ENCODE data around the gene EIPR1. TPM values are rescaled to one million over a fixed set of nuclear protein-coding genes. Genes with fewer than 3 reads are reported as not detected.

EIPR1 gene
- total RNA-seq, 1 experiment from 2014 or later: 27.8 TPM

DNA sequence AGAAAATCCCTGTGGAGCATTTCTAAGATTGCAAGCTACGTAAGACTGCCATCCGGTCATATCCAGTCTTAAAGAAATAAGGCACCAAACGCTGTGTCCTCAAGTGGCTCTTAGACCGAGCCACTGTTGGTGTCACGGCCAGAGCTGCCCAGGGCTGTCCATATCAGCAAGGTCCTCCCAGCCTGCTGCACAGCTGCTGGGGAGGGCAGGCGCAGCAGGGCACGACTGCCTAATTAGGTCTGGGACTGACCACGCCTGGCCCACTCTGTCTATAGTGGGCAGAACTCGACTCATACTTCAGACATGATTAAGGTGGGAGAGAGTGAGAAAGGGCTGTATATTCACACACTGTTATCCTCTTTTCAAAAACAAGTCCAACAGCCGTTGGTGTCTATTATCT lies 39.3 kb downstream of the EIPR1 start:
- H2BK15ac ChIP-seq (ENCODE audit: low read depth, low read length): no peak overlapping the region
- no CpG with 5 or more reads among the region's 10 CpGs for WGBS (ENCODE audit: extremely low coverage, insufficient read length, low lambda C conversion rate)
- no peak overlapping the region for H3K23ac ChIP-seq (ENCODE audit: insufficient read length, low read depth, low read length)
- H4K8ac ChIP-seq (replicated peaks; ENCODE audit: insufficient read length, low read depth, low read length): no peak overlapping the region
- DNase-seq: no peak
- Mint-ChIP-seq H3K9me3 (no peaks in the 10 kb centered on the region), H3K27ac (peak overlapping the region in 1 of 3 experiments; percentile 91; a peak in 1 of 7 replicates), H3K4me1 (no peaks in the 10 kb centered on the region), H3K27me3 (ENCODE audit: low read depth) (no peaks in the 10 kb centered on the region), H3K4me3 (no peak overlapping the region), H3K36me3 (ENCODE audit: insufficient read depth in 1 of 3, low read depth in 3 of 3) (peaks cover 19 to 47% (median 22%) of the 10 kb centered on the region in 3 experiments)
- H4K20me1 ChIP-seq (ENCODE audit: control insufficient read depth, insufficient read depth, insufficient read length): no peaks in the 10 kb centered on the region
- H3K18ac ChIP-seq (ENCODE audit: insufficient read length, low read depth, low read length): no peak overlapping the region
- no peak overlapping the region for H3K27ac ChIP-seq (ENCODE audit: insufficient read length, low read depth, low read length)
- H3K9me3 ChIP-seq (ENCODE audit: control insufficient read depth, low read depth, low read length): no peaks in the 10 kb centered on the region
- no peak overlapping the region for H4K91ac ChIP-seq (ENCODE audit: insufficient read length, low read depth, low read length)
- H3K27me3 ChIP-seq (ENCODE audit: insufficient read depth, low read length): no peaks in the 10 kb centered on the region
- no peak overlapping the region for H3K4ac ChIP-seq (ENCODE audit: low read depth, low read length)
- H3K4me1 ChIP-seq (ENCODE audit: insufficient read depth, low read length): no peaks in the 10 kb centered on the region
- no peaks in the 10 kb centered on the region for H3K79me2 ChIP-seq (ENCODE audit: insufficient read depth, low read length)
- no peak overlapping the region for H2BK20ac ChIP-seq (ENCODE audit: low read depth, low read length, poor library complexity, severe bottlenecking)
- H2BK5ac ChIP-seq (ENCODE audit: insufficient read length, low read length): no peak overlapping the region
- no peak overlapping the region for H3K56ac ChIP-seq (ENCODE audit: insufficient read length, low read depth, low read length)
- H2AFZ ChIP-seq (ENCODE audit: low read length): no peak overlapping the region
- no peaks in the 10 kb centered on the region for H3K79me1 ChIP-seq (ENCODE audit: insufficient read depth, low read depth, low read length, poor library complexity, severe bottlenecking)
- TF ChIP-seq, protein P1, sequence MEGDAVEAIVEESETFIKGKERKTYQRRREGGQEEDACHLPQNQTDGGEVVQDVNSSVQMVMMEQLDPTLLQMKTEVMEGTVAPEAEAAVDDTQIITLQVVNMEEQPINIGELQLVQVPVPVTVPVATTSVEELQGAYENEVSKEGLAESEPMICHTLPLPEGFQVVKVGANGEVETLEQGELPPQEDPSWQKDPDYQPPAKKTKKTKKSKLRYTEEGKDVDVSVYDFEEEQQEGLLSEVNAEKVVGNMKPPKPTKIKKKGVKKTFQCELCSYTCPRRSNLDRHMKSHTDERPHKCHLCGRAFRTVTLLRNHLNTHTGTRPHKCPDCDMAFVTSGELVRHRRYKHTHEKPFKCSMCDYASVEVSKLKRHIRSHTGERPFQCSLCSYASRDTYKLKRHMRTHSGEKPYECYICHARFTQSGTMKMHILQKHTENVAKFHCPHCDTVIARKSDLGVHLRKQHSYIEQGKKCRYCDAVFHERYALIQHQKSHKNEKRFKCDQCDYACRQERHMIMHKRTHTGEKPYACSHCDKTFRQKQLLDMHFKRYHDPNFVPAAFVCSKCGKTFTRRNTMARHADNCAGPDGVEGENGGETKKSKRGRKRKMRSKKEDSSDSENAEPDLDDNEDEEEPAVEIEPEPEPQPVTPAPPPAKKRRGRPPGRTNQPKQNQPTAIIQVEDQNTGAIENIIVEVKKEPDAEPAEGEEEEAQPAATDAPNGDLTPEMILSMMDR (conservative IDR thresholded peaks at IDR 0.05): no peak
- H3T11ph ChIP-seq (ENCODE audit: low read length): no peak overlapping the region
- no peak overlapping the region for H2BK12ac ChIP-seq (ENCODE audit: insufficient read length, low read depth, low read length)
- H2AK5ac ChIP-seq (ENCODE audit: insufficient read length, low read length): no peak overlapping the region
- no peak overlapping the region for H3K14ac ChIP-seq (ENCODE audit: insufficient read depth, low read length)
- H3K9ac ChIP-seq (ENCODE audit: extremely low read depth, insufficient read length, low read length): no peak overlapping the region
- H4K5ac ChIP-seq (ENCODE audit: insufficient read length, low read depth, low read length): no peak overlapping the region
- no peak overlapping the region for H2BK120ac ChIP-seq (ENCODE audit: low read depth, low read length, poor library complexity, severe bottlenecking)
- H3K23me2 ChIP-seq (ENCODE audit: insufficient read length, low read depth, low read length, poor library complexity, severe bottlenecking): no peaks in the 10 kb centered on the region
- no peak overlapping the region for H3K4me2 ChIP-seq (ENCODE audit: insufficient read depth, insufficient read length, low read length)
